SHP77 treated with DMSO at 0.1 percent for 48 hours (cell line): ENCODE measurements around the gene SHISA4.
"Not testable (repeated sequence)": the region's sequence is repeated elsewhere in the genome, so short reads cannot be mapped to it uniquely, and the experiment has no call there.

Experiments
- DNase-seq: peaks from one replicate; lab custom pipeline; 2025; lab: John Stamatoyannopoulos, UW

The SHISA4 gene, protein sequence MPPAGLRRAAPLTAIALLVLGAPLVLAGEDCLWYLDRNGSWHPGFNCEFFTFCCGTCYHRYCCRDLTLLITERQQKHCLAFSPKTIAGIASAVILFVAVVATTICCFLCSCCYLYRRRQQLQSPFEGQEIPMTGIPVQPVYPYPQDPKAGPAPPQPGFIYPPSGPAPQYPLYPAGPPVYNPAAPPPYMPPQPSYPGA

DNA sequence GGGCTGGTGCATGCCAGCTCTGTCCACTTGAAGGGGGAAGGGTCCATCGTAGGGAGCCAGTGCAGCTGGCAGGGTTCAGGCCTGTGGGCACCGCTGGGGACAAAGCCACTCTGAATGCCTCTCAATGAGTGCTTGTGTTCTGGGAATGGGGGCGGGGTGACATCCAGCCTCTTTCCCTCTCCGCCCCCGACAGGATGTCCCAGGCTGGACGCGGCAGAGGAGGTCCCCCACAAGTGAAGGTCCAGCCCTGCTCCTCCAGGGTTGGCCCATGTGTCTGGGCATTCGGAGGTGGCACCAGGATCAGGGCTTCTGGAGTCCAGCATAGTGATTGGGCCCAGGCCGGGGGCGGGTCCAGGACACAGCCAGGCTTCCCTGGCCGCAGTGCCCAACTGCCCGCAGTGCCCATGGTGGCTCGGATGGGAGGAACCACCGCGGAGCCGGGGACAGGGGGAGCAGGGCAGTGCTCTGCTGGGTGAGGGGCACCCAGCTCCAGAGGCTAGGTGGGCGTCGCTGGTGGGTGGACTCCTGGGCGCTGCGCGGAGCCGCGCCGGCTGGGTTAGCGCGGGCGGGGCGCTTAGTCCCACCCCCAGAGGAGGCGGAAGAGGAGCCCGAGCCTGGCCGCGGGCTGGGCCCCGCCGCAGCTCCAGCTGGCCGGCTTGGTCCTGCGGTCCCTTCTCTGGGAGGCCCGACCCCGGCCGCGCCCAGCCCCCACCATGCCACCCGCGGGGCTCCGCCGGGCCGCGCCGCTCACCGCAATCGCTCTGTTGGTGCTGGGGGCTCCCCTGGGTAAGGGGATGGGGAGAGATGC is at the start of gene SHISA4:
TSS of gene SHISA4 (plus strand) at position 617 of the 808 bp plus-strand sequence. CDS start at position 714, 97 bp downstream.
- DNase-seq = no peak

DNA sequence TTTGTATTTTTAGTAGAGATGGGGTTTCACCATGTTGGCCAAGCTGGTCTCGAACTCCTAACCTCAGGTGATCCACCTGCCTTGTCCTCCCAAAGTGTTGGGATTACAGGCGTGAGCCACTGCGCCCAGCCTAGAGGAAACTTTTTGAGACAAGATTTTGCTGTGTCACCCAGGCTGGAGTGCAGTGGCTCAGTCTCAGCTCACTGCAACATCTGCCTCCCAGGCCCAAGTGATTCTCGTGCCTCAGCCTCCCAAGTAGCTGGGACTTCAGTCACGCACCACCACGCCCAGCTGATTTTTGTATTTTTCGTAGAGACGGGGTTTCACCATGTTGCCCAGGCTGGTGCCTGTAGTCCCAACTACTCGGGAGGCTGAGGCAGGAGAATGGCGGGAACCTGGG is 49.6 kb upstream of the SHISA4 start:
- not testable (repeated sequence) for DNase-seq

DNA sequence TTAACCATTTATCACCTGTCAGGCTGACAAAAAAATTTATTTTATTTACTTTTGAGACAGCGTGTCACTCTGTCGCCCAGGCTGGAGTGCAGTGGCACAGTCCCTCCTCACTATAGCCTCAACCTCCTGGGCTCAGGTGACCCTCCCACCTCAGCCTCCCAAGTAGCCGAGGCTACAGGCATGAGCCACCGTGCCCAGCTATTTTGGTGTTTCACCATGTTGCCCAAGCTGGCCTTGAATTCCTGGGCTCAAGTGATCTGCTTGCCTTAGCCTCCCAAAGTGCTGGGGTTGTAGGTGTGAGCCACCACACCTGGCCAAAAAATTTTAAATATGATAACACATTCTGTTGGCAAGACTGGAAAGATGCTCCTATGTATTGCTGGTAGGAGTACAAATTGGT is 48.6 kb upstream of the SHISA4 start:
- no peak for DNase-seq

DNA sequence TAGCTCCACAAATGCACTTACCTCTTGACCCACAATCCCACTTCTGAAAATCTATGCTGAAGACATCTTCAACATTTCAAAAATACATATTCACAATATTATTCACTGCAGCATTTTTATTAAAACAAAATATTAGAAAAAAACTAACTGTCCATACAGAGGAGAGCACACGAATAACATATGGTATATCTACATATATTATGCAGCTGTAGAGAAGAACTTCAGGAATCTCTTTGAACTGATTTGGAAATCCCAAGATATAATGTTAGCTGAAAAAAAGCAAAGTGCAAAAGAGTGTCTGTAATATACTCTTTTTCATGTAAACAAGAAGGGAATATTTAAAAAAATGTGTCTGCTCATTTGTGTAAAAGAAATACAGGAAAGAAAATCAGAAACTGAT is 48.2 kb upstream of the SHISA4 start:
- no peak for DNase-seq

DNA sequence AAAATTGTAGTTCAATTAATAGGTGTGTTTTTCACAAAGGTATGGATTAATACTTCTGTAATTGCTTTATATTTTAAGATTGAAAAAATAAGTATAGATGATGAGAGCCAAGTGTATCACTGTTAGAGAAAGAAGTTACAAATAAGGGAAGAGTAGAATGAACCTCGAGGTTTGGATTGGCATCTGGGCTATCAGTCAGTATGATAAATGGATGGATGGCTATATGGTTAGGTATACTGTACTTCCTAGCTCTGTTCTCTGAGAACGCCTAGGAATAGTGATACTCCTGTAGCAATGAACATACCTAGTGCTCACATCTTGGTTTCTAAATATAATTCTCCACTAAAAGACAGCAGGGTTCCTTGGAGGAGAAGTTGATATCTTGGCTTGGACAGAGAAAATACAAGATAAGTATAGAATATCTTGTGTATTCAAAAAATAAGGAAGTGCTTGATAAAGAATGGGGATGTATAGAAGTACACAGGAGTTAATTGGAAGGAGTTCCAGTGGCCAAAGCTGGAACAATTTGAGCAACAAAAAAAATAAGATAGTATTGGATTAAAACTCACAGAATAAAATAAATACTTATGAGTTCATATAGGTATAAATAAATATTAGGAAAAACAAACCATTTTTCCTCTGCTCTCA is 47.3 kb upstream of the SHISA4 start:
- DNase-seq = no peak

DNA sequence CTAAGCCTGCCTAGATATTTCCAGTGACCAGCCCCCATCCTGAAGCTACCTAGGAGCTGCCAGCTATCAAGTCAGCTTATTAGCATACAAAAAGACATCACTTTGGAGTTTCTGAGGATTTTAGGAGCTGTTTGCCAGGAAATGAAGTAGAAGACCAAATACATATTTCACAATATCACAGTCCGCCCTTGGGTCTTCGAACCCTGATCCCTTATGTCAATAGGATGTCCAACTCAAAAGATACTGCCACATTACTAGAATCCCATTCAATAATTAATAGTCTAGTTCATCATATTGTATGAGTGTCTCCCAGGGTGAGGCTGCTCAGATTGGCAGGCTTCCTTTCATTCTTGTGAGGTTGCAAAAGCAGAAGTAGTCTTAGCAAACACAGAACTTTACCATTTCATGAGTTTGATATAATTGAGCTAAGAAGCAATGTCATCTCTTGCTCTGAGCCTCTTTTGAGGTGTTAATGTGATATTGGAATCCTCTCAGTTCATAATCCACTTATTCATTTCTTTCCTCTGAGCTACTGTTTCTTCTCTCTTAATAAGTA is 46.1 kb upstream of the SHISA4 start:
- DNase-seq = no peak

DNA sequence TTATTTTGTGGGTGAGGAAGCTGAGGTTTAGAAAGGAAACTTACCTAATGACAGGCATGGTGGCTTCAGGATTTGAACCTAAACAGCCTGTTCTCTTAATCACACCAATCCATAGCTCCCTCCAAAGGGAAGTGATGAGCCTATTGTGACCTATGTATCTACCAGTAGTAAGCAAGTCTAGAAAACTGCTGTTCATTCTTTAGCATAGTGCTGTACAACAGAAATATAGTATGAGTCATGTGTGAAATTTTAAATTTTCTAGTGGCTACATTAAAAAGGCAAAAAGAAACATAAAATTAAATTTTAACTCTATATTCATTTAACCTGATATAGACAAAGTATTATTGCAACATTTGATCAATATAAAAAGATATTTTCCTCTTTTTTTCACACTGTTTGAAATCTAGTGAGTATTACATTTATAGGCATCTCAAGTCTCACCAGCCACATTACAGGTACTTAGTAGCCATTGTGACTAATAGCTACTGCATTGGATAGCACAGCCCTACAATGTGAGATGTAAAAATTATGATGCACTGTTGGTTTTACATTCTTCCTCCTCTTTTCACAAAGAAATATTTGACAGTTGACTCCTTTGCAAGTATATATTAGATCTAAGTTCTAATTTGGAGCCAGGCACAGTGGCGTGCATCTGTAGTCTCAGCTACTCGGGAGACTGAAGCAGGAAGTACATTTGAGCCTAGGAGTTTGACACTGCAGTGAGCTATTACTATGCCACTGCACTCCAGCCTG is 43.2 kb upstream of the SHISA4 start:
- no peak for DNase-seq

DNA sequence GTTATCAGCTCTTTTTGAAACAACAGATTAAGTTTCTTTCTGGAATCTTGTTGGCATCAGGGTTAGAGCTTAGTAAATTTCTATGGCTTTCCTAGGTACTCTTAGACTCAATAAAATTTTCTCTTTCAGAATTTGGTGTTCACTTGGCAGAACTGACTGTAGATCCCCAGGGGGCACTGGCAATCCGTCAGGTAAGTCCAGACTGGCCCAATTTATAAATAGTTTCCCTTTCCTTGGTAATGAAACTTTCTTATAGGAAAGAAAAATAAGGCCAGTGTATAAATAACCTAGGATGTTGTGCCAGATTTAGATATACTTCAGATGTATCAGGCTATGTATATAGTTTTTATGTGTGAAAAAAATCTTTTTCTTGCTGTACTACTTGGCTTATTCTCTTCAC is 41.5 kb upstream of the SHISA4 start:
- no peak for DNase-seq

DNA sequence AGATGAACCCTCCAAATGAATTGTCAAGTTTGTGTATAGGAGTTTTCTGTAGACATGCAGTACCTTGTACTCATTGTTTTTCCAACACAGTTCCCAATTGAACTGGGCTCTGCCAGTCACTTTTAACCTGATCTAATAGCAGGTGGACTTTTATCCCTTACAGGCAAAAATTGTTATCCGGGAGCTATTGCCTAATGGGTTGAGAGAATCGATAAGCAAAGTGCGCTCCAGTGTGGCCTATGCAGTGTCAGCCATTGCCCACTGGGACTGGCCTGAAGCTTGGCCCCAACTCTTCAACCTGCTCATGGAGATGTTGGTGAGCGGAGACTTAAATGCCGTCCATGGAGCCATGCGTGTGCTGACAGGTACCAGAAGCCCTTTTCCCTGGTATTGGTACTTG is 40.5 kb upstream of the SHISA4 start:
- no peak for DNase-seq

DNA sequence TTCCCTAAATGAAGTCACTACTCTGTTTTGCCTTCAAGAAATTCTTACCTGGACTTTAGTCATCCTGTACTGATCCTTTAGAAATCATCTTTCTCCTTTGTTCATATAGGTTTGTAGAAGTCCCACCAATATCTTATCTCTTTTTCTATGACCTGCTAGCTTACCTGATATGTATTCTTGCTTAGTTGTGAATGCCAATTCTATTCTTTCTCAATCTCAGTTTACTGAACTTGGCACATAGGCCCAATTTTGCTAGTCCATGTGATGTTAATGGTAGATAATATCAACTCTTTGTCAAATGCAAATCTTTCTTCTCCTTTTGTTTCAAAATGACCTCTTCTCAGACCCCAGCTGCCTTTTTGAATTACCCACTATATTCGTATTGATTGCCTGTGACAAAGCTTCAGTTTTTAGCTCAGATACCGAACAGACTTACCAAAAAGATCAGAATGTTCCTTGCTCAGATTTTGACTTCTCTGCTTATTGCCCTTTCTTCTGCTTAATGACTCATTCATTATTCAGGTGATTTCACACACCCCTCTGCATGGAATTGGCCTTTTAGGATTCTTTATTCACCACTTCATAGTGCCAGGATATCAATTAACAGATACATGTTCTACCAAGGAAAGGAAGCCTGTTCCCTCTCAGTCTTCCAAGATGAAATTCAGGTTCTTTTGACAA is 39.2 kb upstream of the SHISA4 start:
- no peak for DNase-seq

DNA sequence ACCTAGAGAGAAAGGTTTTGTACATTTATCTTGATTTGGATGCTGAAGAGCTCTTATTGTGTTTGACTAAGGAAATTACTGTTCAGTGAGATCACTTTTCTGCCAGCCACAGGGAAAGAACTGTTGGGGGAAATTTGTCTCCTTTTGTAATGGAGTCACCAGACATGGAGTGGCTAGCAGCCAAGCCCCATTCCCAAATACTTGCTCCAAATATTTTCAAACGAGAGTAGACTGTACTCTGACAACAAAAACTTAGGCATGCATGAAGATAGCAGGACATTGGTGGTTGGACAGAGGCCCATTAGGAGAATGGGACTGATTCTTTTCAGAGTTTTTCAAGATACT is 38.7 kb upstream of the SHISA4 start:
- no peak for DNase-seq

DNA sequence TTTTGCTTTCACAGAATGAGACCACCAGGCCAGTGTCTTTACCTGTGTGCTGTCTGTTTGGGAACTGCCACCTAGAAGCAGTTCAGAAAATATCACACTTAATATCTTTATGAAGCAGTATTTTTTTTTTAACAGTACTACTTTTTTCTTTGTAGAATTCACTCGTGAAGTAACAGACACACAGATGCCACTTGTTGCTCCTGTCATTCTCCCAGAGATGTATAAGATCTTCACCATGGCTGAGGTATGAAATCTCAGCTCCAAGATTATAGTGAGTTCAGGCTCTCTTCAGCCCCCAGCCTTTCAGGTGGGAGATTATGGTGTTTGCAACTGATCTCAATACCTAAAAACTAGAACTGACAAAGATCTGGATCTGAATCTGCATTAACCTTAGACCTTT is 36.7 kb upstream of the SHISA4 start:
- no peak for DNase-seq

DNA sequence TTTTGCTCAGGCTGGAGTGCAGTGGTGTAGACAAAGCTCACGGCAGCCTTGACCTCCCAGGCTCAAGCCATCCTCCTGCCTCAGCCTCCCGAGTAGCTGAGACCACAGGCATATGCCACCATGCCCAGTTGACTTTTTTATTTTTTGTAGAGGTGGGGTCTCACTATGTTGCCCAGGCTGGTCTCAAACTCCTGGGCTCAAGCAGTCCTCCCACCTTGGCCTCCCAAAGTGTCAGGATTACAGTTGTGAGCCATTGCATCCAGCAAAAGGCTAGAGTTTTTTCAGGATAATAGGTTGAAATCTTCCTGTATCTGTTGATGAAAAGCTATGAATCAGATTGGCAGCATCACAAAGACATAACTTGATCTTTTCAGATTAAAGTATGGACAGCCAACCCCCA is 32.0 kb upstream of the SHISA4 start:
- not testable (repeated sequence) for DNase-seq

DNA sequence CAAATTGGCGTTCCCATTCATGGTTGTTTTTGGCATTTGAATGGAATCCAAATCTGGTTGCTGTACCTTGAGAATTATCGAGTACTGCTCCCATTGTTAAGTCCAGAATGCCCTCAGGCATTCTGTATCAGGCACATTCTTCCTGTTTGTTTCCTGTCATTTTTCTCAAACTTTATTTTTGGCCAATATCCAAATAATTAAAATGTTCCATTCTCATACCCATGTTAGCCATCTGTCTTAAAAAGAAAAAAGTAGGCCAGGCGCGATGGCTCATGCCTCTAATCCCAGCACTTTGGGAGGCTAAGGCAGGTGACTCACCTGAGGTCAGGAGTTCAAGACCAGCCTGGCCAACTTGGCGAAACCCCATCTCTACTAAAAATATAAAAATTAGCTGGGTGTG is 29.3 kb upstream of the SHISA4 start:
- DNase-seq = no peak

DNA sequence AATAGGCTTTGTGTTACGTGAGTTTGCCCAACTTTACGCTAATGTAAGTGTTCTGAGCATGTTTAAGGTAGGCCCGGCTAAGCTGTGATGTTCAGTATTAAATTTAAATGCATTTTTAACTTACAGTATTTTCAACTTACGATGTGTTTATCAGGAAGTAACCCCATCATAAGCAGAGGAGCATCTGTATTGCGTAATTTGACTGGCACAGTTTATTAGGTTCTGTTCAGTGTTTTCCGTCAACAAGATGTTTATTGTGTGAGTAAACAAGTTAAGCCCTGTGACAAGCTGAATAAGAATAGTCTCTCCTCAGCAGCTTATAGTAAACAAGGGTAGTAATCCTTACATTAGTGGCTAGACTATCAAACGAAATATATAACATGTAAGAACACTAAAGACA is 27.2 kb upstream of the SHISA4 start:
- no peak for DNase-seq

DNA sequence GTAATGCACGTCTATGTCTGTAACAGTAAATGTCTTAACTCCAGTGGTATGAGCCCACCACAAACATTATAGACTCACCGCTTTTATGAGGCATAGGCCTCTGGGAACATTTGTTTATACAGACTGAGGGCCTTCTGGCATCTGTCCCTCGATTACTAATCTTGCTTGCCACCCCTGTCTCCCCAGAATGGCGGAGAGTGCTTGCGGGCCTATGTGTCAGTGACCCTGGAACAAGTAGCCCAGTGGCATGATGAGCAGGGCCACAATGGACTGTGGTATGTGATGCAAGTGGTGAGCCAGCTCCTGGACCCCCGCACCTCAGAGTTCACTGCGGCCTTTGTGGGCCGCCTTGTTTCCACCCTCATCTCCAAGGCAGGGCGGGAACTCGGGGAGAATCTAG is 18.3 kb upstream of the SHISA4 start:
- no peak for DNase-seq

DNA sequence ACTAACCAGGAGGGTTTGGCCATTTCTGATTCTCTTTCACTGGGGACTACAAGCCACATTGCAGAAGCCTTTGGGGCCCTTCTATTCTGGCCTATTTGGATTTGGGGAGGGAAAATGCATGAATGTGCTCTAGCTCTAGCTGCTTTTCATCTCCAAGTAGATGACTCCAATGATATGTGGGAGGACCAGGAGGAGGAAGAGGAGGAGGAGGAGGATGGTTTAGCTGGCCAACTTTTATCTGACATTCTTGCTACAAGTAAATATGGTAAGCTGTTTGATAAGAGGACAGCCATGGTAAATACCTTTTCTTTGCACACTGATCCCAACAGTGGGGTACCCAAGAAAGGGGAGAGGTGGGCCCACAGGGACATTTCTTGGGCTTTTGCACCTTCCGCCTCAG is 14.0 kb upstream of the SHISA4 start:
- DNase-seq = no peak

DNA sequence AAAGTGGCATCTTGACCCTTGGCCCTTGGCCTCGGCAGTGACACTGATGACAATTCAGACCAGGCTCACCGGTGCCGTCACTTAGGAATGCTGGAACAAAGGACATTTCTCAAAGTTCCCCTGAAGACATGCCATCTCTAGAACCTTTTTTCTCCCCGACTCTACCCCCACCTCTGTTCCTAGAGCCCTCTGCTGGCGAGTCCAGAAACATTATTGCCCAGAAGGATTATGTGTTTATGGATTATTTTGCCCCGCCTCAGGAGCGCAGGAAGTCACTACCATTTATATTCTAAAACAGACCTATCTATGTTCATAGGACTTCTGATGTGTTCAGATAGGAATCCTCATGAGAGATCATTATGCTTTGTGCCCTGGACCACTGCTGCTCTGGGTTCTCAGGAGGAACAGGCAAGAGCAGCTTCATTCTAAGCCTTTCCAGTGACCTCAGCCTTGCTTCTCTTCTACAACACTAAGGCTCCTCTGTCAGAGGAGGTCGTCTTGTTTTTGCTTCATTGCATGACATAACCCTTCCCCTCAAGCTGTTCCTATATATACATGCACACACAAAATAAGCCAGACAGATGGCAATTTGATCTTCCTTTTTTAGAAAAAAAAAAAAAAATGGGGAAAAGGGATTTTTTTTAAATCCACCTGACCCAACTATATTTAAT is 12.4 kb upstream of the SHISA4 start:
- DNase-seq = no peak

DNA sequence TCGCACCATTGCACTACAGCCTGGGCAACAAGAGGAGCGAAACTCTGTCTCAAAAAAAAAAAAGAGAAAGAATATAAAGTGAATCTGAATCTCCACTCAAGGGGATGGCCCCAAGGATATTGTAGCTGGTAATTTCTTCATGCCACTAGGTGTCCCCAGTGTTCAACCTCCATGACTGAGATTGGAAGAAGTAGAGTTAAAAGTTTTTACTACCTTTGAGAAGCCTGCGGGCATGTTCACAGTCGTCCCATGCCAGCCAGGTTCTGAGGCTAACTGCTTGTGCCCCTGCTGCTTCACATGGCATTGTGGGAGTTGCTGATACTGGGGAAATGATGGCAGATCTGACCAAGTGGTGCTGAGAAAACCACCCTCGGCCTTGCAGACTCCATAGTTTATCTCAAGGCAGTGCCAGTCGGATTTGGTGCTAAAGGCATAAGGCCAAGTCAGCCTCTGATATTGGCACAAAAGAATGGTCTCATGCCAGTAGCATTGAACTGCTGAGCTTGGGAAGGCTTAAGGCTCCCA is 10.8 kb upstream of the SHISA4 start:
- DNase-seq = no peak

DNA sequence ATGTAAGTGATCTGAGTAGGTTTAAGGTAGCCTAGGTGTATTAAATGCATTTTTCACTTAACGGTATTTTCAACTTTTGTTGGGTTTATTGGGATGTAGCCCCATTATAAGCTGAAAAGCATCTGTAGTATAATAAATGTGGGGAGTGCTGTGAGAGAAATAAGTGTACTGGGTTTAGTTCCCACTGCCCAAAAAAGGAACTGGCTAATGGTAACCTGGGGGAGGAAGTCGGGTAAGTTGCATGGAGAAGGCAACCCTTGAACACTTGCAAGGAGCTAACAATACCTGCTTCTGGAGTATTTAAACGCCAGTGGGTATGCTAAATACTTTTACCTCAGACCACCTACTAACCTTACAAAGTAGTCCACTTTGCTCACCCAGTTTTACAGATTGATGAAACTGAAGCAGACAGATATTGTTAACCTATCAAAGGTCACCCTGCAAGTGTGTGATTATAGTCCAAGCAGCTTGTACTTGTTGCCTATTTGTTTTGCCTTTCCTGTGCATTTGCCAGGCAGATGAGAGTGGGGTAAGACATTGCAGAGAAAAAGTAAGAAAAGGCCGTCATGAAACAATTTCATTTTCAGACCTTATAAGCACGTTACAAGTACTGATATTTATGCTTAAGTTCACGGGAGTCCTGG is 7.6 kb upstream of the SHISA4 start:
- no peak for DNase-seq
